Kidney (tissue), 14 donors: ENCODE results near the gene FMNL2. TPM values are rescaled to one million over a fixed set of nuclear protein-coding genes. Genes with fewer than 3 reads are reported as not detected.

Experiments used
- DNase-seq, 5 donors: peaks; one replicate each; pipeline ENCODE4 v3.0.0-alpha.2; 2013 to 2020
- FAIRE-seq: peaks from 2 replicates; lab custom pipeline; 2012; peaks lifted over from hg19 to GRCh38; lab: Jason Lieb, UNC
- H3K27ac ChIP-seq, 2 donors: one replicate each; pipeline ENCODE4 v1.7.0; 2013; ENCODE audit warnings: low read depth in 2 of 2, low read length in 2 of 2, inconsistent platforms in 1 of 2
- H3K27me3 ChIP-seq: one replicate; pipeline ENCODE4 v1.7.1; 2013; ENCODE audit warnings: low read length, inconsistent platforms; ENCODE audit not compliant: control insufficient read depth, insufficient read depth
- H3K36me3 ChIP-seq, 3 donors: one replicate each; pipeline versions ENCODE4 v1.7.0 to v1.7.1; 2013; ENCODE audit warnings: low read length in 3 of 3, control low read depth in 1 of 3, inconsistent platforms in 1 of 3; ENCODE audit not compliant: insufficient read depth in 3 of 3, control insufficient read depth in 2 of 3
- H3K4me1 ChIP-seq, 3 donors: one replicate each; pipeline versions ENCODE4 v1.7.0 to v1.7.1; 2013; ENCODE audit warnings: low read length in 3 of 3, inconsistent platforms in 1 of 3, low read depth in 1 of 3; ENCODE audit not compliant: control insufficient read depth in 2 of 3, insufficient read depth in 2 of 3
- H3K4me3 ChIP-seq, 3 donors: one replicate each; pipeline versions ENCODE4 v1.7.0 to v1.8.1; 2013; ENCODE audit warnings: low read length in 3 of 3, control low read depth in 1 of 3, inconsistent platforms in 1 of 3
- H3K9ac ChIP-seq, 3 donors: one replicate each; pipeline versions ENCODE4 v1.7.0 to v1.7.1; 2013; ENCODE audit warnings: low read length in 3 of 3, control low read depth in 1 of 3, inconsistent platforms in 1 of 3
- H3K9me3 ChIP-seq, 3 donors: one replicate each; pipeline versions ENCODE4 v1.7.0 to v1.7.1; 2013; ENCODE audit warnings: low read length in 3 of 3, control low read depth in 1 of 3, inconsistent platforms in 1 of 3; ENCODE audit not compliant: control insufficient read depth in 2 of 3, insufficient read depth in 1 of 3
- intact Hi-C: fragments of 100-400 bp; cut with DNase I; formaldehyde crosslinking; loops from one replicate; pipeline ENCODE4 v1.11.1; 2022
- polyA plus RNA-seq: library from polyadenylated mRNA; stranded (reverse); fragments of 350-450 nt; fragmentation: Illumina TruSeq; extraction: RNeasy Lipid Tissue Mini Kit (QIAGEN cat#74804); gene quantifications from one replicate; pipeline ENCODE4 v1.2.3, GENCODE V29; 2014; ENCODE audit warnings: low read depth, low replicate concordance; ENCODE audit not compliant: insufficient read depth
- total RNA-seq: library from RNA; stranded (reverse); fragmentation: NEBNext Ultra II Directional; extraction: Animal tissue kit (Norgen Biotek cat#: 25700); gene quantifications from one replicate; pipeline ENCODE4 v1.2.1, GENCODE V29; 2021
- TF ChIP-seq, protein P1 (sequence below): IDR thresholded peaks from 3 replicates; pipeline ENCODE4 v1.5.1; 2012; ENCODE audit warnings: mild to moderate bottlenecking, moderate library complexity, borderline replicate concordance; ENCODE audit not compliant: insufficient read depth; ENCODE audit errors: extremely low read depth
- donor health status: control.
- donor health status: control.
- donor health status: control.
- donor health status: control.
- donor health status: control.
- donor health status: DM: yes; HTN: yes; CAD: no.
- donor health status: Normal renal cell carcinoma (clear cell type).

Gene FMNL2
- total and polyA plus RNA-seq, 2 donors from 2014 or later, result 10.7 to 39.1 TPM

DNA sequence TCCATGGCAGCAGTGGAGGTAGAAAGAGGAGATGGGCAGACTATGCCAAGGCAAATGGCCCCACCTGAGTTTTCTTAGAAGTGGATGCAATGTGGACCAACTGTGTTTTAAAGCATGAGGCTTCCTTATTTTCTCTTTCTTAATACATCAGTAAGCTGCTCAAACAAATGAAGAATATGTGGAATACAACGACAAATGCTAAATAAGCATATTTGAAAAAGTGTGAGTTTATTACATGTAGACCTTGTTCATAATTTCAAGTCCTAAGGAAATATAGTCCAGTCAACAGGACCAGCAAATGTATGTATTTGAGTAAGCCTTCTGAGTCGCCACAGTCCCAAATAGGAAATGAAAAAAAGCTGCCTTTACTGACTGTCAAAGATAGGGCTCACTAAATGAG is 204.4 kb downstream of the FMNL2 start:
- Histone ChIP-seq H3K36me3 (no peaks in the 10 kb centered on the region), H3K27me3 (no peaks in the 10 kb centered on the region), H3K4me3 (no peak overlapping the region), H3K4me1 (peaks cover 0 to 9% (median 3%) of the 10 kb centered on the region in 3 donors), H3K27ac (no peak overlapping the region), H3K9ac (no peak overlapping the region), H3K9me3 (no peaks in the 10 kb centered on the region)
- TF ChIP-seq, protein P1, sequence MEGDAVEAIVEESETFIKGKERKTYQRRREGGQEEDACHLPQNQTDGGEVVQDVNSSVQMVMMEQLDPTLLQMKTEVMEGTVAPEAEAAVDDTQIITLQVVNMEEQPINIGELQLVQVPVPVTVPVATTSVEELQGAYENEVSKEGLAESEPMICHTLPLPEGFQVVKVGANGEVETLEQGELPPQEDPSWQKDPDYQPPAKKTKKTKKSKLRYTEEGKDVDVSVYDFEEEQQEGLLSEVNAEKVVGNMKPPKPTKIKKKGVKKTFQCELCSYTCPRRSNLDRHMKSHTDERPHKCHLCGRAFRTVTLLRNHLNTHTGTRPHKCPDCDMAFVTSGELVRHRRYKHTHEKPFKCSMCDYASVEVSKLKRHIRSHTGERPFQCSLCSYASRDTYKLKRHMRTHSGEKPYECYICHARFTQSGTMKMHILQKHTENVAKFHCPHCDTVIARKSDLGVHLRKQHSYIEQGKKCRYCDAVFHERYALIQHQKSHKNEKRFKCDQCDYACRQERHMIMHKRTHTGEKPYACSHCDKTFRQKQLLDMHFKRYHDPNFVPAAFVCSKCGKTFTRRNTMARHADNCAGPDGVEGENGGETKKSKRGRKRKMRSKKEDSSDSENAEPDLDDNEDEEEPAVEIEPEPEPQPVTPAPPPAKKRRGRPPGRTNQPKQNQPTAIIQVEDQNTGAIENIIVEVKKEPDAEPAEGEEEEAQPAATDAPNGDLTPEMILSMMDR, result no peak
- no peak for DNase-seq
- FAIRE-seq, result no peak
- intact Hi-C loops, result no loop called here

DNA sequence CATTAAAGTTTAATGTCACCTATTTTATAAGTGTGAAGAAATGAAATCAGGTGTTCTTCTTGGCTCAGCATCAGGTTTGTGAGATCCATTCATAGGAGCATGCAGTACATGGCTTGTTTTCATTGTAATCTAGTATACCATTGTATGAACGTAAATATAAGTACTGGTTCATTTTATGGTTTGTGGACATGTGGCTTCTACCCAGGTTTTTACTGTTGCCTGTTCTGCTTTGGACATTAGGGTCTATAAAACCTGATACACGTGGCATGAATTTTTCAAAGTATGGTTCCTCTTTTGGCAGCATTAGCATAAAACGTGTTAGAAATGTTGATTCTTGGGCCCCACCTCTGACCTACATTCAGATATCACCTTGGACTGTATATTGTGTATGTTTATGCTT is 206.7 kb downstream of the FMNL2 start:
- Histone ChIP-seq H3K9ac (no peak overlapping the region), H3K27ac (no peak overlapping the region), H3K4me1 (peaks cover 0 to 3% (median 0%) of the 10 kb centered on the region in 3 donors), H3K27me3 (no peaks in the 10 kb centered on the region), H3K4me3 (no peak overlapping the region), H3K36me3 (no peaks in the 10 kb centered on the region), H3K9me3 (no peaks in the 10 kb centered on the region)
- TF ChIP-seq, protein P1, result no peak
- FAIRE-seq, result no peak
- DNase-seq, result no peak
- intact Hi-C loops, result no loop called here

DNA sequence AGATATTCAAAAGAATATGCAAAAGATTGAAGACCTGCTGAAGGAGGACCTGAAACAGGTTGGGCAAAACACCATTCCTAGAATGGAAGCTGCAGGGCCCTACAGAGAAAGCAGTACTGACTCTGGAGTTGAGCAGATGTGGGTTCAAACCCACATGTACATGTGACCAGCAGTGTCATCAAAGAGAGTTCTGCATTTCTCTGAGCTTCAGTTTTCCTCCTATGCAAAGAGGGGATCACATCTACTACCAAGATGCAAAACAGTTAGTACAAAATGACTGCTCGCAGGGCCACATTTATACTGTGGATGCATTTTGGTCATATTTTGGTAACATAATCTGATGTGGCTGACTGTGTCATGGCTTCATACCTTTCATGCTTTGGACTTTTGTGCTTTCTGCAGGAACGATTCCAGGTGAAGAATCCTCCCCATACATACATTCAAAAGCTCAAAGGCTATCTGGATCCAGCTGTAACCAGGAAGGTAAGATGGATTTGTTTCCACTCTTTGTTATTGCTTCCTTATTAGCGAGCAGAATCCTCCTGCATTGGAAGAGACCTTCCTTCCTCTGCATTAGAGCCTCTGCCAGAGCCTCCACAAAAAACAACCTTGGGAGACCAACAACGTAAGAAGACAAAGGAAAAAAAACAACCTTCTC is 207.5 kb downstream of the FMNL2 start:
- no peak for DNase-seq
- H3K36me3 ChIP-seq, result no peaks in the 10 kb centered on the region
- H3K27ac ChIP-seq, result peak overlapping the region in 1 of 2 donors; percentile 10
- TF ChIP-seq, protein P1, result no peak
- no peak overlapping the region for H3K9ac ChIP-seq
- H3K9me3 ChIP-seq, result no peaks in the 10 kb centered on the region
- FAIRE-seq, result no peak
- no peaks in the 10 kb centered on the region for H3K27me3 ChIP-seq
- H3K4me1 ChIP-seq, result no peaks in the 10 kb centered on the region
- no peak overlapping the region for H3K4me3 ChIP-seq
- intact Hi-C loops, result no loop called here
